Liver (tissue), 3 donors: Measurements from ENCODE around the gene VWCE.
"Not testable (repeated sequence)": the region's sequence is repeated elsewhere in the genome, so short reads cannot be mapped to it uniquely, and the experiment has no call there.

ENCODE experiments used
- GABPA ChIP-seq, 2 donors: IDR thresholded peaks in 1 of 2; conservative IDR thresholded peaks in 1 of 2; 2 replicates each; pipeline ENCODE4 v1.6.1; 2016; ENCODE audit warnings: antibody characterized with exemption in 2 of 2, mild to moderate bottlenecking in 1 of 2, moderate library complexity in 1 of 2
- NR2F2 ChIP-seq: IDR thresholded peaks from 2 replicates; pipeline ENCODE4 v1.6.1; 2016; ENCODE audit warnings: antibody characterized with exemption
- TAF1 ChIP-seq: conservative IDR thresholded peaks from 2 replicates; pipeline ENCODE4 v1.6.1; 2016; ENCODE audit warnings: antibody characterized with exemption, mild to moderate bottlenecking
- YY1 ChIP-seq: IDR thresholded peaks from 2 replicates; pipeline ENCODE4 v1.6.1; 2016; ENCODE audit warnings: antibody characterized with exemption, mild to moderate bottlenecking
- TF ChIP-seq, protein P1 (sequence below): fragments of 150-350 bp; IDR thresholded peaks from 2 replicates; pipeline ENCODE4 v1.5.1; 2017; ENCODE audit warnings: improper control_type of control experiment, low read depth, low read length; ENCODE audit not compliant: missing input control
- TF ChIP-seq, protein P2 (sequence below): IDR thresholded peaks from 2 replicates; pipeline ENCODE4 v1.6.1; 2016; ENCODE audit warnings: antibody characterized with exemption
- TF ChIP-seq, protein P3 (sequence below): IDR thresholded peaks from 2 replicates; pipeline ENCODE4 v1.6.1; 2016; ENCODE audit warnings: antibody characterized with exemption
- TF ChIP-seq, protein P4 (sequence below): IDR thresholded peaks from 2 replicates; pipeline ENCODE4 v1.6.1; 2016; ENCODE audit warnings: antibody characterized with exemption, mild to moderate bottlenecking
- TF ChIP-seq, protein P5 (sequence below): IDR thresholded peaks from 2 replicates; pipeline ENCODE4 v1.6.1; 2016; ENCODE audit warnings: antibody characterized with exemption
- donor health status: healthy.
- donor health status: healthy.

DNA sequence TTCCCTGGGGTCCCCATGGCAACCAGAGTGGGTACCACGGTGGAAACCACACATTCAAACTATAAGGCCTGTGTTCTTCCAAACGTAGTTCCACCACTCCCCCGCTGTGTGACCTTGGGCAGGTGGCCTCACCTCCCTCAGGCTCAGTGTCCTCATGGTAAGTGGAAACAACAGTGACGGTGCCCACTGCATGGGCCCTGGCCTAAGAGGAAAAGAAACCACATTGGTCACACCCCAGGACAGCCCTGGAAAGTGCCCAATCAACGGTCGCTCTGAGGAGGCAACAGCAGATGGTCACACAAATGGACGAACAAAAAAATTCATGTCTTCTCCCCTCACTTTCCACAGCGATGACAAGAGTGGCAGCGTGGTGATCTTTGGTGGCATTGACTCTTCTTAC lies 47.0 kb downstream of the VWCE start:
- TF ChIP-seq, protein P1, sequence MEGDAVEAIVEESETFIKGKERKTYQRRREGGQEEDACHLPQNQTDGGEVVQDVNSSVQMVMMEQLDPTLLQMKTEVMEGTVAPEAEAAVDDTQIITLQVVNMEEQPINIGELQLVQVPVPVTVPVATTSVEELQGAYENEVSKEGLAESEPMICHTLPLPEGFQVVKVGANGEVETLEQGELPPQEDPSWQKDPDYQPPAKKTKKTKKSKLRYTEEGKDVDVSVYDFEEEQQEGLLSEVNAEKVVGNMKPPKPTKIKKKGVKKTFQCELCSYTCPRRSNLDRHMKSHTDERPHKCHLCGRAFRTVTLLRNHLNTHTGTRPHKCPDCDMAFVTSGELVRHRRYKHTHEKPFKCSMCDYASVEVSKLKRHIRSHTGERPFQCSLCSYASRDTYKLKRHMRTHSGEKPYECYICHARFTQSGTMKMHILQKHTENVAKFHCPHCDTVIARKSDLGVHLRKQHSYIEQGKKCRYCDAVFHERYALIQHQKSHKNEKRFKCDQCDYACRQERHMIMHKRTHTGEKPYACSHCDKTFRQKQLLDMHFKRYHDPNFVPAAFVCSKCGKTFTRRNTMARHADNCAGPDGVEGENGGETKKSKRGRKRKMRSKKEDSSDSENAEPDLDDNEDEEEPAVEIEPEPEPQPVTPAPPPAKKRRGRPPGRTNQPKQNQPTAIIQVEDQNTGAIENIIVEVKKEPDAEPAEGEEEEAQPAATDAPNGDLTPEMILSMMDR: not testable (repeated sequence)
- TF ChIP-seq, protein P2, sequence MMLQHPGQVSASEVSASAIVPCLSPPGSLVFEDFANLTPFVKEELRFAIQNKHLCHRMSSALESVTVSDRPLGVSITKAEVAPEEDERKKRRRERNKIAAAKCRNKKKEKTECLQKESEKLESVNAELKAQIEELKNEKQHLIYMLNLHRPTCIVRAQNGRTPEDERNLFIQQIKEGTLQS: not testable (repeated sequence)
- TF ChIP-seq, protein P3, sequence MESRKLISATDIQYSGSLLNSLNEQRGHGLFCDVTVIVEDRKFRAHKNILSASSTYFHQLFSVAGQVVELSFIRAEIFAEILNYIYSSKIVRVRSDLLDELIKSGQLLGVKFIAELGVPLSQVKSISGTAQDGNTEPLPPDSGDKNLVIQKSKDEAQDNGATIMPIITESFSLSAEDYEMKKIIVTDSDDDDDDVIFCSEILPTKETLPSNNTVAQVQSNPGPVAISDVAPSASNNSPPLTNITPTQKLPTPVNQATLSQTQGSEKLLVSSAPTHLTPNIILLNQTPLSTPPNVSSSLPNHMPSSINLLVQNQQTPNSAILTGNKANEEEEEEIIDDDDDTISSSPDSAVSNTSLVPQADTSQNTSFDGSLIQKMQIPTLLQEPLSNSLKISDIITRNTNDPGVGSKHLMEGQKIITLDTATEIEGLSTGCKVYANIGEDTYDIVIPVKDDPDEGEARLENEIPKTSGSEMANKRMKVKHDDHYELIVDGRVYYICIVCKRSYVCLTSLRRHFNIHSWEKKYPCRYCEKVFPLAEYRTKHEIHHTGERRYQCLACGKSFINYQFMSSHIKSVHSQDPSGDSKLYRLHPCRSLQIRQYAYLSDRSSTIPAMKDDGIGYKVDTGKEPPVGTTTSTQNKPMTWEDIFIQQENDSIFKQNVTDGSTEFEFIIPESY: not testable (repeated sequence)
- TF ChIP-seq GABPA (IDR thresholded peaks at IDR 0.05 in 1 of 2, conservative IDR thresholded peaks at IDR 0.05 in 1 of 2); TAF1; NR2F2; YY1: not testable (repeated sequence)
- TF ChIP-seq, protein P4, sequence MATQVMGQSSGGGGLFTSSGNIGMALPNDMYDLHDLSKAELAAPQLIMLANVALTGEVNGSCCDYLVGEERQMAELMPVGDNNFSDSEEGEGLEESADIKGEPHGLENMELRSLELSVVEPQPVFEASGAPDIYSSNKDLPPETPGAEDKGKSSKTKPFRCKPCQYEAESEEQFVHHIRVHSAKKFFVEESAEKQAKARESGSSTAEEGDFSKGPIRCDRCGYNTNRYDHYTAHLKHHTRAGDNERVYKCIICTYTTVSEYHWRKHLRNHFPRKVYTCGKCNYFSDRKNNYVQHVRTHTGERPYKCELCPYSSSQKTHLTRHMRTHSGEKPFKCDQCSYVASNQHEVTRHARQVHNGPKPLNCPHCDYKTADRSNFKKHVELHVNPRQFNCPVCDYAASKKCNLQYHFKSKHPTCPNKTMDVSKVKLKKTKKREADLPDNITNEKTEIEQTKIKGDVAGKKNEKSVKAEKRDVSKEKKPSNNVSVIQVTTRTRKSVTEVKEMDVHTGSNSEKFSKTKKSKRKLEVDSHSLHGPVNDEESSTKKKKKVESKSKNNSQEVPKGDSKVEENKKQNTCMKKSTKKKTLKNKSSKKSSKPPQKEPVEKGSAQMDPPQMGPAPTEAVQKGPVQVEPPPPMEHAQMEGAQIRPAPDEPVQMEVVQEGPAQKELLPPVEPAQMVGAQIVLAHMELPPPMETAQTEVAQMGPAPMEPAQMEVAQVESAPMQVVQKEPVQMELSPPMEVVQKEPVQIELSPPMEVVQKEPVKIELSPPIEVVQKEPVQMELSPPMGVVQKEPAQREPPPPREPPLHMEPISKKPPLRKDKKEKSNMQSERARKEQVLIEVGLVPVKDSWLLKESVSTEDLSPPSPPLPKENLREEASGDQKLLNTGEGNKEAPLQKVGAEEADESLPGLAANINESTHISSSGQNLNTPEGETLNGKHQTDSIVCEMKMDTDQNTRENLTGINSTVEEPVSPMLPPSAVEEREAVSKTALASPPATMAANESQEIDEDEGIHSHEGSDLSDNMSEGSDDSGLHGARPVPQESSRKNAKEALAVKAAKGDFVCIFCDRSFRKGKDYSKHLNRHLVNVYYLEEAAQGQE: not testable (repeated sequence)
- TF ChIP-seq, protein P5, sequence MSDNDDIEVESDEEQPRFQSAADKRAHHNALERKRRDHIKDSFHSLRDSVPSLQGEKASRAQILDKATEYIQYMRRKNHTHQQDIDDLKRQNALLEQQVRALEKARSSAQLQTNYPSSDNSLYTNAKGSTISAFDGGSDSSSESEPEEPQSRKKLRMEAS: not testable (repeated sequence)
